Measurements from ENCODE around the gene TMEM182. TPM values are rescaled to one million over a fixed set of nuclear protein-coding genes. Genes with fewer than 3 reads are reported as not detected.

The TMEM182 gene
- total and polyA plus RNA-seq, 12 donors: 0.74 to 7.8 (median 4.0) TPM

DNA sequence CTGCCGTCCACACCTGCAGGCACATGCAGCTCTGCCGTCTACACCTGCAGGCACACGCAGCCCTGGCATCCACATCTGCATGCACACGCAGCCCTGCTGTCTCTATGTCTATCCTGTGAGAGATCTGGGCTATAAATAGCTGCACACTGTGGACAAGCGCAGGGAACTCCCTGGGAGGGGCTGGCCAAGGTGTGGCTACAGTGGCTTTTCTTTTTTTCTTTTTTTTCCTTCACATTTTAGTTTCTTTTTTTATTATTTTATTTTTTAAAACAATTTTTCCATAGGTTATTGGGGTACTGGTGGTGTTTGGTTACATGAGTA, 42.0 kb downstream of the TMEM182 start:
- DNase-seq: no peak
- TF ChIP-seq POLR2A (IDR thresholded peaks at IDR 0.05) (no peak), CTCF (IDR thresholded peaks at IDR 0.05) (no peak)
- Histone ChIP-seq H3K4me1 (replicated peaks in 1 of 2) (no peaks in the 10 kb centered on the region), H3K4me3 (no peak overlapping the region), H3K9me3 (replicated peaks in 1 of 3) (peaks cover 0 to 18% (median 0%) of the 10 kb centered on the region in 3 donors), H3K27me3 (no peaks in the 10 kb centered on the region), H3K27ac (no peak overlapping the region), H3K36me3 (replicated peaks in 1 of 2) (no peaks in the 10 kb centered on the region)
- intact Hi-C loops (cut with DNase I): loop anchor here in 1 of 2 donors (10.0 kb wide), 1 partner anchor 49 kb away; no protein-coding TSS in a partner anchor
- WGBS, 4 donors: 75 to 93% (median 89%) methylated on average over 4 to 5 of the region's 5 CpGs

DNA sequence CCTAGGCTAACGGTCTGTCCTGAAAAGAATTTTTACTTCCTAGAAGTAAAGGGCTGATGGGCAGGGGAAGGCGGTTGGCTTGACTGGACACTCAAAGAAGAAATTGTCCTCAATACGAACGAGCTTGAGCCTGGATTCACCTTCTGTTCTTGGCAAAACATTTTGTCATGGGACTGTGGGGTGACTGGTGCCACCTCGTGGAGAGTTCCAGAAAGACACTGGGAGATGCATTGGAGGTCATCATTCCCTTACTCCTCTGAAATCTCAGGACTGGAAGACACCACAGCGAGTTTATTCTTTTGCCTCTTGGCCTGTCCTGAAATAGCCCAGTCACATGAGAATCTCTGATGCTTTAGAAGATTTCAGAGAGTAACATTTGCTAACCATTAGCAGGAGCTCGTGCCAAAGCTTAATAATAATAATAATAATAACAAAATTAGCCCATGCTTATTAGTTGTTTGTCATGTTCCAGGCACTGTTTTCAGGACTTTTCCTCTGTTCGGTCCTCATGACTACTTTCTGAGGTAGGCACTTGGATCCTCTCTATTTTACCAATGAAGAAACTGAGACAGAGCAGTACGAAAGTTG, 44.5 kb downstream of the TMEM182 start:
- H3K36me3 ChIP-seq (replicated peaks in 1 of 2): no peaks in the 10 kb centered on the region
- 35 to 43% (median 42%) methylated on average over 9 of the region's 9 CpGs for WGBS, 4 donors
- no peak for TF ChIP-seq POLR2A (IDR thresholded peaks at IDR 0.05)
- peak; percentile 47 to 74 (median 70) for TF ChIP-seq CTCF (IDR thresholded peaks at IDR 0.05)
- peak; percentile 57 to 91 (median 75) for DNase-seq
- H3K27me3 ChIP-seq: no peaks in the 10 kb centered on the region
- intact Hi-C loops (cut with DNase I): loop anchor here (5.0 to 10.0 kb wide), 2 partner anchors 52 to 54 kb away; no protein-coding TSS in a partner anchor
- H3K9me3 ChIP-seq (replicated peaks in 1 of 3): peaks cover 0 to 7% (median 0%) of the 10 kb centered on the region in 3 donors
- H3K4me3 ChIP-seq: no peak overlapping the region
- no peak overlapping the region for H3K27ac ChIP-seq
- no peaks in the 10 kb centered on the region for H3K4me1 ChIP-seq (replicated peaks in 1 of 2)

GRCh38 chr2:102809291-102810189, 47.7 kb downstream of the TMEM182 start:
- Histone ChIP-seq H3K27me3 (no peaks in the 10 kb centered on the region), H3K4me1 (replicated peaks in 1 of 2) (no peaks in the 10 kb centered on the region), H3K27ac (no peak overlapping the region), H3K4me3 (no peak overlapping the region), H3K9me3 (replicated peaks in 1 of 3) (no peaks in the 10 kb centered on the region), H3K36me3 (replicated peaks in 1 of 2) (no peaks in the 10 kb centered on the region)
- 62 to 69% (median 63%) methylated on average over 9 of the region's 9 CpGs for WGBS, 4 donors
- no peak for DNase-seq
- intact Hi-C loops (cut with DNase I): loop anchor here (5.0 to 10.0 kb wide), 2 partner anchors 55 to 57 kb away; no protein-coding TSS in a partner anchor
- TF ChIP-seq CTCF (IDR thresholded peaks at IDR 0.05): no peak
- TF ChIP-seq POLR2A (IDR thresholded peaks at IDR 0.05): no peak

DNA sequence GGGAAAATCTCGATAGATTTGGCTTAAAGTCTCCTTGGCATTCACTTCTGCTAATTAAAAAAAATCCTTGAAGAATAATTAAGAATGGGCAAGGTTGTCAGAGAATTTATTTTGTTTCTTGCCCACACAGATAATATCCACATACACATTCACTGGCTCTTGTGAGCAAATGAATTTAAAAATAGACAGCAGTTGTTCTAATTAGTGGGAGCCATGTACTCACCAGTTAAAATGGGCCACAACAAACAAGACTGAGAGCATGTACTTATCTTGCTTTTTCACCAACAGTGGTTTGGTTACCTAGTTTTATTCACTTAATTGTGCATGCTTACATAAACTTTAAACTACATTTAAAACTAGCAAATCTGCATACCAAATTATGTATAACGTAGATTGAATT, 53.5 kb downstream of the TMEM182 start:
- intact Hi-C loops (cut with DNase I): no loop called here

More for the DNA sequence above, 53.5 kb downstream of the TMEM182 start:
- 89 to 95% (median 91%) methylated on average over 2 of the region's 2 CpGs for WGBS, 4 donors
- Histone ChIP-seq H3K9me3 (replicated peaks in 1 of 3) (no peaks in the 10 kb centered on the region), H3K4me3 (no peak overlapping the region), H3K27ac (no peak overlapping the region), H3K36me3 (replicated peaks in 1 of 2) (no peaks in the 10 kb centered on the region), H3K4me1 (replicated peaks in 1 of 2) (no peaks in the 10 kb centered on the region), H3K27me3 (no peaks in the 10 kb centered on the region)
- DNase-seq: no peak
- TF ChIP-seq CTCF (IDR thresholded peaks at IDR 0.05) (no peak), POLR2A (IDR thresholded peaks at IDR 0.05) (no peak)

Data from adrenal gland (tissue), 12 donors.